GM18505 (cell line): Measurements from ENCODE around the gene HDAC9.
"Not testable (repeated sequence)": the region's sequence is repeated elsewhere in the genome, so short reads cannot be mapped to it uniquely, and the experiment has no call there.

Source experiments
- ATAC-seq: cut with Tn5 transposase; IDR thresholded peaks from one replicate; pipeline ENCODE4 v1.9.1; 2021; ENCODE audit not compliant: unreplicated experiment
- POLR2A ChIP-seq: IDR thresholded peaks from 4 replicates; pipeline ENCODE4 v1.6.1; 2011; ENCODE audit warnings: borderline replicate concordance; ENCODE audit not compliant: insufficient read depth, insufficient read length; ENCODE audit errors: extremely low read depth

Gene HDAC9

GRCh38 chr7:18916826-18917225, 421.3 kb downstream of the HDAC9 start:
- ATAC-seq = no peak
- no peak for TF ChIP-seq POLR2A

- no peak for TF ChIP-seq POLR2A
- no peak for ATAC-seq
Measured at GRCh38 chr7:18927134-18927533, 431.6 kb downstream of the HDAC9 start.

- ATAC-seq = no peak
- no peak for TF ChIP-seq POLR2A
Measured at GRCh38 chr7:18936265-18936664, 440.7 kb downstream of the HDAC9 start.

- ATAC-seq = no peak
- no peak for TF ChIP-seq POLR2A
Measured at GRCh38 chr7:18939771-18940592, 444.4 kb downstream of the HDAC9 start.

GRCh38 chr7:18940593-18941134, 445.1 kb downstream of the HDAC9 start:
- no peak for ATAC-seq
- no peak for TF ChIP-seq POLR2A

- TF ChIP-seq POLR2A = no peak
- no peak for ATAC-seq
Measured at GRCh38 chr7:18941207-18941606, 445.7 kb downstream of the HDAC9 start.

GRCh38 chr7:18948521-18948920, 453.0 kb downstream of the HDAC9 start:
- no peak for ATAC-seq
- no peak for TF ChIP-seq POLR2A

- no peak for ATAC-seq
- no peak for TF ChIP-seq POLR2A
Measured at GRCh38 chr7:18952846-18953245, 457.3 kb downstream of the HDAC9 start.

GRCh38 chr7:18958627-18959026, 463.1 kb downstream of the HDAC9 start:
- ATAC-seq = no peak
- TF ChIP-seq POLR2A = no peak

- TF ChIP-seq POLR2A = no peak
- ATAC-seq = no peak
Measured at GRCh38 chr7:18960725-18961124, 465.2 kb downstream of the HDAC9 start.

GRCh38 chr7:18962031-18962430, 466.5 kb downstream of the HDAC9 start:
- TF ChIP-seq POLR2A = no peak
- ATAC-seq = no peak

- no peak for ATAC-seq
- no peak for TF ChIP-seq POLR2A
Measured at GRCh38 chr7:18965657-18966056, 470.1 kb downstream of the HDAC9 start.

GRCh38 chr7:18967755-18968154, 472.2 kb downstream of the HDAC9 start:
- ATAC-seq = not testable (repeated sequence)

GRCh38 chr7:18971839-18972238, 476.3 kb downstream of the HDAC9 start:
- no peak for ATAC-seq

More at GRCh38 chr7:18971839-18972238, 476.3 kb downstream of the HDAC9 start:
- no peak for TF ChIP-seq POLR2A
